Measurements from ENCODE around the gene FAM98A. TPM values are rescaled to one million over a fixed set of nuclear protein-coding genes. Genes with fewer than 3 reads are reported as not detected.
A peak's percentile ranks its signal among the peaks of the same experiment; 100 is the strongest.

The FAM98A gene
- polyA plus RNA-seq, 3 donors, result 1.9 to 9.6 (median 7.1) TPM

DNA sequence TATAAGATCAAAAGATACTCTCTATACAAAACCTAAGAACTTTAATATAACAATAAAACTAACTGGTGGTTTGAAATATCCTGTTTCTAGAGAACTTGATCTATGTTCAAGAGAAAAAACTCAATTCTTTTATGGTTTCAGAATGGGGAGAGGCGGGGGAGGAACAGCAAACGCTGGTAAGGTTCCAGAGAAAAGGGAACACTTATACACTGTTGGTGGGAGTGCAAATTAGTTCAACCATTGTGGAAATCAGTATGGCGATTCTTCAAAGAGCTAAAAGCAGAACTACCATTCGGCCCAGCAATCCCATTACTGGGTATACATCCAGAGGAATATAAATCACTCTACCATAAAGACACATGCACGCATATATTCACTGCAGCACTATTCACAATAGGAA lies 17.2 kb downstream of the FAM98A start:
- H2AFZ ChIP-seq (ENCODE audit: insufficient read depth, low read depth, low read length, poor library complexity, severe bottlenecking), result no peak overlapping the region
- TF ChIP-seq, protein P1, sequence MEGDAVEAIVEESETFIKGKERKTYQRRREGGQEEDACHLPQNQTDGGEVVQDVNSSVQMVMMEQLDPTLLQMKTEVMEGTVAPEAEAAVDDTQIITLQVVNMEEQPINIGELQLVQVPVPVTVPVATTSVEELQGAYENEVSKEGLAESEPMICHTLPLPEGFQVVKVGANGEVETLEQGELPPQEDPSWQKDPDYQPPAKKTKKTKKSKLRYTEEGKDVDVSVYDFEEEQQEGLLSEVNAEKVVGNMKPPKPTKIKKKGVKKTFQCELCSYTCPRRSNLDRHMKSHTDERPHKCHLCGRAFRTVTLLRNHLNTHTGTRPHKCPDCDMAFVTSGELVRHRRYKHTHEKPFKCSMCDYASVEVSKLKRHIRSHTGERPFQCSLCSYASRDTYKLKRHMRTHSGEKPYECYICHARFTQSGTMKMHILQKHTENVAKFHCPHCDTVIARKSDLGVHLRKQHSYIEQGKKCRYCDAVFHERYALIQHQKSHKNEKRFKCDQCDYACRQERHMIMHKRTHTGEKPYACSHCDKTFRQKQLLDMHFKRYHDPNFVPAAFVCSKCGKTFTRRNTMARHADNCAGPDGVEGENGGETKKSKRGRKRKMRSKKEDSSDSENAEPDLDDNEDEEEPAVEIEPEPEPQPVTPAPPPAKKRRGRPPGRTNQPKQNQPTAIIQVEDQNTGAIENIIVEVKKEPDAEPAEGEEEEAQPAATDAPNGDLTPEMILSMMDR (IDR thresholded peaks at IDR 0.05), result no peak
- no CpG with 5 or more reads among the region's 5 CpGs for WGBS (ENCODE audit: insufficient coverage)
- no peaks in the 10 kb centered on the region for H3K9me3 ChIP-seq (replicated peaks in 1 of 2; ENCODE audit: control insufficient read depth in 1 of 2, insufficient read depth in 1 of 2, low read length in 2 of 2)
- Mint-ChIP-seq H3K27me3 (ENCODE audit: low read depth in 3 of 3) (no peaks in the 10 kb centered on the region), H3K9me3 (no peaks in the 10 kb centered on the region), H3K4me1 (peaks cover 7% of the 10 kb centered on the region), H3K4me3 (peak overlapping the region in 1 of 2 donors; percentile 7), H3K36me3 (peaks cover 33% of the 10 kb centered on the region in 2 donors), H3K27ac (peak overlapping the region in 2 of 7 donors; percentile 56 to 74)
- H3K4me2 ChIP-seq (replicated peaks; ENCODE audit: extremely low read depth, low read length, poor library complexity, severe bottlenecking), result no peak overlapping the region
- no peak overlapping the region for H3K4me3 ChIP-seq (replicated peaks in 1 of 3; ENCODE audit: low read depth in 2 of 3, low read length in 3 of 3)
- no peaks in the 10 kb centered on the region for H3K27me3 ChIP-seq (ENCODE audit: control insufficient read depth in 2 of 2, insufficient read depth in 2 of 2, low read length in 2 of 2)
- no peaks in the 10 kb centered on the region for H3K79me2 ChIP-seq (ENCODE audit: insufficient read depth, low read length)
- no peak overlapping the region for H3K9ac ChIP-seq (ENCODE audit: insufficient read depth, low read length, poor library complexity, severe bottlenecking)
- H3K4me1 ChIP-seq (ENCODE audit: control insufficient read depth in 1 of 2, insufficient read depth in 2 of 2, low read length in 2 of 2), result no peaks in the 10 kb centered on the region
- H3K27ac ChIP-seq (ENCODE audit: low read depth in 1 of 2, low read length in 2 of 2), result no peak overlapping the region
- no peak for DNase-seq
- H3K36me3 ChIP-seq (replicated peaks in 1 of 2; ENCODE audit: control insufficient read depth in 1 of 2, insufficient read depth in 2 of 2, low read length in 2 of 2), result peaks cover 30 to 40% of the 10 kb centered on the region in 2 donors
- intact Hi-C loops (cut with micrococcal nuclease), result loop anchor here (5.0 to 10.0 kb wide), 2 partner anchors 105 to 107 kb away; partner anchors contain the start of gene RASGRP3 (in 2 of the 2)
- H4K20me1 ChIP-seq (ENCODE audit: insufficient read depth, low read length), result no peaks in the 10 kb centered on the region

DNA sequence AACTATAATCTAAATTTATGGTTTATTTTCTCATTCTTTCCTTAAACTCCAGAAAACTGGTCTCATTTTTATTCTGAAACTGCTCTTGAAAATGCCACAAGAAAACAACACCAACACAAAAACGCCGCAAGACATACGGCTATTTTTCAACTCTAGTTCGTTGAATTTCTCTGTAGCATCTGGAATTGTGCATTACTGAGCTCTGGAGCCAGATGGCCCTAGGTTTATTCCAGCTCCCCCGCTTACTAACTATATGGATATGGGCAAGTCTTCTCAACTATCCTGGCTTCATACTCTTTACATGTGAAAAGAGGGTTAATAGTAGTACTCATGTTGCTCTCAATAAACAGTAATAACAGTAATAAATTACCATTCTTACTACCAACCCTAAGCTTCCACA lies 19.9 kb downstream of the FAM98A start:
- DNase-seq, result no peak
- H3K4me3 Mint-ChIP-seq, result no peak overlapping the region

More for the DNA sequence above, 19.9 kb downstream of the FAM98A start:
- Histone ChIP-seq H2AFZ (ENCODE audit: insufficient read depth, low read depth, low read length, poor library complexity, severe bottlenecking) (no peak overlapping the region), H3K36me3 (replicated peaks in 1 of 2; ENCODE audit: control insufficient read depth in 1 of 2, insufficient read depth in 2 of 2, low read length in 2 of 2) (peaks cover 4 to 15% of the 10 kb centered on the region in 2 donors), H3K27ac (ENCODE audit: low read depth in 1 of 2, low read length in 2 of 2) (no peak overlapping the region), H4K20me1 (ENCODE audit: insufficient read depth, low read length) (no peaks in the 10 kb centered on the region), H3K9me3 (replicated peaks in 1 of 2; ENCODE audit: control insufficient read depth in 1 of 2, insufficient read depth in 1 of 2, low read length in 2 of 2) (no peaks in the 10 kb centered on the region), H3K79me2 (ENCODE audit: insufficient read depth, low read length) (no peaks in the 10 kb centered on the region), H3K4me3 (replicated peaks in 1 of 3; ENCODE audit: low read depth in 2 of 3, low read length in 3 of 3) (no peak overlapping the region), H3K9ac (ENCODE audit: insufficient read depth, low read length, poor library complexity, severe bottlenecking) (no peak overlapping the region), H3K27me3 (ENCODE audit: control insufficient read depth in 2 of 2, insufficient read depth in 2 of 2, low read length in 2 of 2) (no peaks in the 10 kb centered on the region), H3K4me2 (replicated peaks; ENCODE audit: extremely low read depth, low read length, poor library complexity, severe bottlenecking) (no peak overlapping the region), H3K4me1 (ENCODE audit: control insufficient read depth in 1 of 2, insufficient read depth in 2 of 2, low read length in 2 of 2) (no peaks in the 10 kb centered on the region)
- intact Hi-C loops (cut with micrococcal nuclease), result no loop called here
- no peaks in the 10 kb centered on the region for H3K27me3 Mint-ChIP-seq (ENCODE audit: low read depth in 3 of 3)
- peaks cover 7% of the 10 kb centered on the region for H3K4me1 Mint-ChIP-seq
- peaks cover 8 to 11% of the 10 kb centered on the region in 2 donors for H3K36me3 Mint-ChIP-seq
- no peaks in the 10 kb centered on the region for H3K9me3 Mint-ChIP-seq
- H3K27ac Mint-ChIP-seq, result no peak overlapping the region
- WGBS (ENCODE audit: insufficient coverage), result 96% methylated on average over 4 of the region's 5 CpGs
- TF ChIP-seq, protein P1 (IDR thresholded peaks at IDR 0.05), result no peak
